ENCODE measurements around the gene CNTN1. TPM values are rescaled to one million over a fixed set of nuclear protein-coding genes. Genes with fewer than 3 reads are reported as not detected.

Gene CNTN1
- total and polyA plus RNA-seq, 2 of the 8 experiments (the other 6 are each of a cell fraction or from before 2014, with no cell fraction given), result 7.2 to 21.8 TPM

- H2BK20ac ChIP-seq (ENCODE audit: low read length), result no peak overlapping the region
- no peaks in the 10 kb centered on the region for H3K79me2 ChIP-seq (ENCODE audit: control insufficient read depth in 1 of 2, insufficient read depth in 2 of 2, low read length in 2 of 2)
- FAIRE-seq, result no peak
- CTCF ChIA-PET (ENCODE audit: partially characterized antibody), result no interaction called here
- H3K14ac ChIP-seq (ENCODE audit: insufficient read length), result no peak overlapping the region
- H2BK120ac ChIP-seq (replicated peaks; ENCODE audit: low read depth, low read length), result no peak overlapping the region
- H3K23me2 ChIP-seq (ENCODE audit: low read depth, low read length), result no peaks in the 10 kb centered on the region
- H3K79me1 ChIP-seq (ENCODE audit: low read depth, low read length), result no peaks in the 10 kb centered on the region
- no peak overlapping the region for H3K4me3 ChIP-seq (ENCODE audit: extremely low read depth in 1 of 4, insufficient read depth in 2 of 4, low read depth in 3 of 4, low read length in 4 of 4)
- POLR2A ChIA-PET (ENCODE audit: partially characterized antibody), result no interaction called here
- H4K5ac ChIP-seq (ENCODE audit: insufficient read length, low read depth, low read length), result no peak overlapping the region
- H3K18ac ChIP-seq (ENCODE audit: extremely low read depth, low read length), result no peak overlapping the region
- H2AK5ac ChIP-seq (ENCODE audit: low read depth, low read length), result no peak overlapping the region
- H4K91ac ChIP-seq (replicated peaks; ENCODE audit: insufficient read length, low read length), result no peak overlapping the region
- H2BK5ac ChIP-seq (ENCODE audit: low read depth, low read length), result no peak overlapping the region
- H3K9me3 ChIP-seq (ENCODE audit: insufficient read depth in 2 of 2, low read depth in 1 of 2, low read length in 1 of 2), result no peaks in the 10 kb centered on the region
- H2AFZ ChIP-seq (ENCODE audit: low read length), result no peak overlapping the region
- H3K27ac ChIP-seq (ENCODE audit: low read depth, low read length), result no peak overlapping the region
- no peak for DNase-seq (ENCODE audit: low read depth in 1 of 2, low spot score in 2 of 2)
- no peak overlapping the region for H2BK12ac ChIP-seq (ENCODE audit: low read depth, low read length)
- no peaks in the 10 kb centered on the region for H3K4me1 ChIP-seq (replicated peaks in 1 of 4; ENCODE audit: control insufficient read depth in 3 of 4, insufficient read depth in 4 of 4, low read length in 3 of 4)
- H3K27me3 ChIP-seq (replicated peaks in 1 of 4; ENCODE audit: control insufficient read depth in 3 of 4, extremely low read depth in 1 of 4, insufficient read depth in 3 of 4, low read length in 3 of 4), result no peaks in the 10 kb centered on the region
- H3K36me3 ChIP-seq (ENCODE audit: control insufficient read depth in 2 of 4, insufficient read depth in 4 of 4, low read length in 3 of 4), result no peaks in the 10 kb centered on the region
- H2BK15ac ChIP-seq (ENCODE audit: low read length), result no peak overlapping the region
- H3K56ac ChIP-seq (replicated peaks; ENCODE audit: insufficient read length, low read depth, low read length), result no peak overlapping the region
- H3K9ac ChIP-seq (replicated peaks in 1 of 4; ENCODE audit: extremely low read depth in 1 of 4, low read depth in 3 of 4, low read length in 3 of 4), result no peak overlapping the region
- H4K8ac ChIP-seq (ENCODE audit: extremely low read depth, insufficient read depth, low read length), result no peak overlapping the region
- no peak overlapping the region for H3K4ac ChIP-seq (replicated peaks; ENCODE audit: insufficient read length, low read depth, low read length)
- H3K23ac ChIP-seq (ENCODE audit: insufficient read length), result no peak overlapping the region
- H3K4me2 ChIP-seq (ENCODE audit: insufficient read depth in 1 of 2, low read depth in 2 of 2, low read length in 2 of 2), result no peak overlapping the region
- no peaks in the 10 kb centered on the region for H4K20me1 ChIP-seq (replicated peaks in 1 of 2; ENCODE audit: control insufficient read depth in 1 of 2, insufficient read depth in 2 of 2, low read length in 2 of 2)
- no peak for TF ChIP-seq SP2 (IDR thresholded peaks at IDR 0.05; ENCODE audit: low read length)
- no peak for TF ChIP-seq MAX (IDR thresholded peaks at IDR 0.05)
- no peak for TF ChIP-seq RBBP5 (IDR thresholded peaks at IDR 0.05; ENCODE audit: borderline replicate concordance, low read depth, low read length)
- no peak for TF ChIP-seq BACH1 (IDR thresholded peaks at IDR 0.05; ENCODE audit: low read length)
- no peak for TF ChIP-seq SIX5 (IDR thresholded peaks at IDR 0.05; ENCODE audit: low read depth, low read length)
- no peak for TF ChIP-seq EGR1 (IDR thresholded peaks at IDR 0.05; ENCODE audit: borderline replicate concordance, low read depth, low read length)
- TF ChIP-seq NRF1 (IDR thresholded peaks at IDR 0.05; ENCODE audit: low read depth, low read length), result no peak
- TF ChIP-seq SIN3A (conservative IDR thresholded peaks at IDR 0.05 in 1 of 2, IDR thresholded peaks at IDR 0.05 in 1 of 2; ENCODE audit: low read depth in 1 of 2, low read length in 2 of 2), result no peak
- no peak for TF ChIP-seq SIRT6 (IDR thresholded peaks at IDR 0.05; ENCODE audit: low read length)
- no peak for TF ChIP-seq BCL11A (IDR thresholded peaks at IDR 0.05; ENCODE audit: low read depth in 2 of 2, low read length in 2 of 2)
- no peak for TF ChIP-seq HDAC6 (IDR thresholded peaks at IDR 0.05; ENCODE audit: low read depth, low read length)
- no peak for TF ChIP-seq USF2 (IDR thresholded peaks at IDR 0.05; ENCODE audit: low read length)
- no peak for TF ChIP-seq YY1 (IDR thresholded peaks at IDR 0.05; ENCODE audit: low read depth, low read length)
- TF ChIP-seq KDM1A (IDR thresholded peaks at IDR 0.05; ENCODE audit: borderline replicate concordance, low read length), result no peak
- TF ChIP-seq TBP (IDR thresholded peaks at IDR 0.05; ENCODE audit: low read depth, low read length), result no peak
- TF ChIP-seq CHD2 (IDR thresholded peaks at IDR 0.05; ENCODE audit: low read length), result no peak
- TF ChIP-seq ASH2L (IDR thresholded peaks at IDR 0.05; ENCODE audit: low read length), result no peak
Measured at GRCh38 chr12:40870981-40871380, 178.7 kb downstream of the CNTN1 start.

All from H1 (cell line).